GM10266 (cell line): ENCODE measurements around the gene HSPA6.

Source experiments
- DNase-seq: peaks from one replicate; pipeline ENCODE4 v3.0.0; 2012; ENCODE audit errors: extremely low spot score
- CTCF ChIP-seq: IDR thresholded peaks from 2 replicates; pipeline ENCODE4 v1.5.1; 2012; ENCODE audit warnings: mild to moderate bottlenecking, low read depth; ENCODE audit not compliant: control insufficient read depth, insufficient read depth; ENCODE audit errors: missing control alignments

The HSPA6 gene

GRCh38 chr1:161486806-161487741 lies 37.3 kb upstream of the HSPA6 start:
- TF ChIP-seq CTCF, result peak; percentile 82
- DNase-seq, result peak; percentile 74

- no peak for TF ChIP-seq CTCF
- no peak for DNase-seq
Observed at GRCh38 chr1:161491472-161491871, 32.9 kb upstream of the HSPA6 start.

GRCh38 chr1:161492827-161493226 lies 31.5 kb upstream of the HSPA6 start:
- DNase-seq, result no peak
- TF ChIP-seq CTCF, result no peak

- DNase-seq, result no peak
- TF ChIP-seq CTCF, result no peak
Observed at GRCh38 chr1:161494091-161494735, 30.1 kb upstream of the HSPA6 start.

GRCh38 chr1:161495490-161495889 lies 28.9 kb upstream of the HSPA6 start:
- TF ChIP-seq CTCF, result no peak
- no peak for DNase-seq

- no peak for TF ChIP-seq CTCF
- no peak for DNase-seq
Observed at GRCh38 chr1:161497961-161498360, 26.4 kb upstream of the HSPA6 start.

- no peak for DNase-seq
- no peak for TF ChIP-seq CTCF
Observed at GRCh38 chr1:161498646-161499045, 25.7 kb upstream of the HSPA6 start.
